Ovary (tissue), 3 donors: ENCODE data around the gene RAP1GAP2.

ENCODE experiments used
- CTCF ChIP-seq, 3 donors: fragments of 450-650 bp in 2 of 3; fragments of 200-600 bp in 1 of 3; IDR thresholded peaks; one replicate each; pipeline versions ENCODE4 v1.5.1 to v1.8.0; 2016 to 2022; ENCODE audit warnings: antibody characterized with exemption in 3 of 3, mild to moderate bottlenecking in 1 of 3
- POLR2A ChIP-seq: fragments of 450-650 bp; IDR thresholded peaks from one replicate; pipeline ENCODE4 v1.6.1; 2017; ENCODE audit warnings: antibody characterized with exemption, mild to moderate bottlenecking, moderate library complexity
- donor health status: DM: no; HTN: no; CAD: no.

- TF ChIP-seq CTCF (IDR thresholded peaks at IDR 0.05) (no peak), POLR2A (no peak)
Measured at GRCh38 chr17:2964028-2964356, 167.8 kb downstream of the RAP1GAP2 start.
